ENCODE data around the gene TMEM209.
A peak's percentile ranks its signal among the peaks of the same experiment; 100 is the strongest.
"Not testable (repeated sequence)": the region's sequence is repeated elsewhere in the genome, so short reads cannot be mapped to it uniquely, and the experiment has no call there.

The TMEM209 gene

DNA sequence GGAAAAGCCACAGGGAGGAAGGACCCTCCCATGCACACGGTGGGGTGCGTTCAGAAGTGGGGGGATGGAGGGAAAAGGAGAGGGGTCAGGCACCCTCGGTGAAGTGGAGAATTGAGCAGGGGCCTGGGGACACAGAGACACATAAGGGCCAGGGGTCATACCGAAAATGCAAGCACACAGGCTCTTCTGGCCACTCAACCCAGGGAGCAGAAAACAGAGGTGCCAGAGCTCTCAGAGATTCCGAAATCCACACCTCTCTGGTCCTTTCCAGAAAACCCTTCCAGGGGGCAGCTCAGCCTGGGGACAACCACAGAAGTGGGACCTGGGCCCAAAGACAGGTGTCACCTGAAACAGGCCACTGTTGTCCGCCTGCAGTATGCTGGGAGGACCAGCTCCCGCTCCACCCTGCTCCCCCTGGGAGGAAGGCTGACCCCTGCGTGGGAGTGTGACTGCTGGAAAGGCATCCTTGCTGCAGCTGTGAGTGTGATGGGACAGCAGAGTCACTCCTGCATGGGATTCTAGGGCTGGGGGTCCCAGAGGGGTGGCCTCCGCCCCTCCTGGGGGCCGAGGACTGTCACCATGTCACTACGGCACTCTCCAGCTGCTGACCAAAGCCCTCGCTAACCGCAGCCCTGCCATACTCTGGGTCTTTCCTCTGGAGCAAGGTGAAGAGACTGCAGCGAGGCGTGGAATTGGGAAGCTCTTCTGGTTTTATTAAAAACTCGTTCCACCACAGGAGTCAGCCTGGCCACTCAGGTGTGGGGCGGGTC, 63.1 kb downstream of the TMEM209 start:
- DNase-seq, result no peak

DNA sequence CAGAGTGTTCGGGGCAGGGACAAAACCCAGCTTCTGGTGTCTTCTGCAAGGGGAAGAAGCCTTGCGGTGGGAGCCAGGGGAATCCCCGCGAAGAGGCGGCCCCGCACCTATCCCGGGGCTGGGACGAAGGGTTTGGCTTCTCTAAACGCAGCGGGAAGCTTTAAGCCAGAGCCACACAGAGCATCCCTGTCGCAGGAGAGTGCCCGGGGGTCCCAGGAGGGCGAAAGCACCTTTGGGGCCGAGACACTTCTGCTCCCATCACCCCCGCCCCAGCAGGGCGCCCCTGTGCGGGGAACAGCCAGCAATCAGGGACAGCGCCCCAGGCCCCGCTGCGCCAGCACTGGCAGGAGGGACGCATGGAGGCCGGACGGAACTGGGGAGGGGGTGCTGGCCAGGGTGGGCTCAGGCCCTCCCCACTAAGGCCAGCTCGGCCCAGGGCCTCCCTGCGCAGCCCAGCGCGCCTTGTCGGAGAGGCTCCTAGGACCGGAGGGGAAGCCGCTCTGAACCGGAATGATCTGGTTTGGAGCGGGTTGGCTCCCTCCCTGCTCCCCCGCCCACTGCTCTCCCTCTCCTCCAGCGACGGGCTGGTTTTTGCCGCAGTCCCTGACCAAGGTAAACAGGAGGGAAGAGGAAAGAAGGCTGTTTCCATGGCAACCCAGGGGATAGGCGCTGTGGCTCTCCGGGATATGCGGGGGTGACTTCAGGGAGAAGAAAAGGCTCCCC, 63.9 kb downstream of the TMEM209 start:
- peak; percentile 22 for DNase-seq

DNA sequence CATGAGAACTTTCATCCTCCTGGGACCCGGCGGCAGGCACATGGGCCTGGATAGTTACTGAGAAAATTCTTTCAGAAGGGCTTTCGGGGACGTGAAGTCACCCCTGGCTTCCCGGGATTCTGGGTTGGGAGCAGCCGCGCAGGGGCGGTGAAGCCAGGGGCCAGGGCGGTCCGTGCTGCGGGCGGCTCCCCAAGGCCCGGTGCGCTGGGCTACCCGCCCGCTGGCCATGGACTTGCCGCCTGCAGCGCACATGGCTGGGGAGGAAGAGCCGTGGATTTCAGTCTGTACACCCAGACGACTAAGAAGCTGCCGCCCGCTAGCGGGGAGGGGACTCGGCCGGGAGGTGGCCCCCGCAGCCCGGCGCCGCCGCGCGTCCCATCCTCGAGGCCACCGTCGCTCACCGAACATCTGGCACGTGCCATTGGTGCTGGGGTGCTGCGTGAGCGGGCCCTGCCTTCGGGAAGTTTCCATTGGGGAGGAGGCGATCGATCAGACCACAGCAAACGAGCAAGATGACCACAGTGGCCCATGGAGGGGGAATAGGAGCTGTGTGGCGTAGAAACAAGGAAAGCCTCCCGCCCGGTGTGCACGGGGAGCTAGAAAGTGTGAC, 64.5 kb downstream of the TMEM209 start:
- no peak for DNase-seq

DNA sequence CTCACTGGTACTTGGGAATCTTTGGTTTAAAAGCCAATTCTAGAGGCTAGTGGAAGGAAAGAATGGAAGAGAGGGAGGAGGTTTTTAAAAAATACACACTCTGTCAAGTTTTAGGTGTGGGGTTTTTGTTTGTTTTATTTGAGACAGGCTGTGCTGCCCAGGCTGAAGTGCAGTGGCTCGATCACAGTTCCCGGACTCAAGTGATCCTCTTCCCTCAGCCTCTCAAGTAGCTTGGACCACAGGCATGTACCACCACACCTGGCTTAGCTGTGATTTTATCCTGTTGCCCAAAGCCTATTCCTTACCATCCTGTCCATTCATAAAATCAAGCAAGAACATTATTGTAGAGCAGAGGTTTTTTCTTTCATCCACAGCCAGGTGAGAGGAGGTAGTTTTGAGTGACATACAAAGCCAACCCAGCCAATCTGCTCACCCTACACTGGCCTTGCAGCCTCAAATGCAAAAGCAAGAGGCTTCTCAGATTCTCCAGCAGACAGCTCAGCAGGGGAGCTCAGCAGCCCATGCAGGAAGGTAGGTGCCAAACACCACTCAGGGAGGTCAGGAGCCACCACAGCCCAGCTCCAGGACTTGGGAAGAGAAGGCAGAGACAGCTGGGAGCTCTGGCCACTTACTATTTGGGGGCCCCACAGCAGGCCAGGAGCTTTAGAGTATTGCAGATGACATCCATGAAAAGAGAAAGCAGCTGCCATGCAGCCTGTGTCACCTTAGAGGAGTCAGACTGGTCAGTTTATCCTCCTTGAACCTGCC, 65.8 kb downstream of the TMEM209 start:
- no peak for DNase-seq

DNA sequence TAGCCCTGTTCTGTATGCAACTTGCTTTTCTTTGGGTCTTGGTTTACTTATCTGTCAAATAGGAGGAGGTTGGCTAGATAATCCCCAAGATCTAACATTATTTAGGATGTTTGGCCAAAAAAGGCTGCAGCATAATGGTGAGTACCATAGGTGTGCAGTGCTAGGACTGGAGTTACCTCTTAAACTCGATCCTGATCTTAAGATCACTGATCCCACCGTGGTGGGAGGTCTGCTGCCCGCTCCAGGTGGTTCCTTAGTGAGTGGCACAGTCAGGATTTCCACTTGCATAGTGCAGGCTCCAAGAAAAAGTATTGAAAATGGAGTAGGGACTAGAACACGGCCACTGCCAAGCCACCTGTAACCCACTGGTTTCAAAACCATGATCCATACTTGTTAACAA, 68.0 kb downstream of the TMEM209 start:
- no peak for DNase-seq

DNA sequence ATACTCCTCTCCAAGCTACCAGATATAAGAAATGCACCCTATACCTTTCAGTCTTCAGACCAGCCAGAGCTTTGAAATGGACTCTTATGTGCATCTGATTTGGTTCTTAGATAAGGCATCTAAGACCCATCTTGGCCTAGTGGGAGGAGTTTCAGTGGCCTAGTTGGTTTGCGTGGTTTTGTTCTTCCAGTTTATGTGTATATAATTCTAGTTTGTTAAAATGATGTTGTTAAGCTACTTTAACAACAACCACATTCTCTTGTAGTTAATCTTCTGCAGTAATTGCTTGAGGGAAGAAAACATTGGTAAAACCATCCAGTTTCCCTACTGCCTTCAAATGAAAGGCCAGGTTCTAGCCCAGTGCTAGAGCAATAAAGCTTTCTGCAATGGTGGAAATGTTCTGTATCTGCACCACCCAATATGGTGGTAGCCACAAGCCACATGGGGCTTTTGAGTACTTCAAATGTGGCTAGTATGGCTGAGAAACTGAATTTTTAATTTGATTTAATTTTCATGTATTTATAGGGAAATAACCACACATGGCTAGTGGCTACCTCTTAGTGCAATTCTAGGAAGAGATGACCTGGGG, 68.5 kb downstream of the TMEM209 start:
- no peak for DNase-seq

DNA sequence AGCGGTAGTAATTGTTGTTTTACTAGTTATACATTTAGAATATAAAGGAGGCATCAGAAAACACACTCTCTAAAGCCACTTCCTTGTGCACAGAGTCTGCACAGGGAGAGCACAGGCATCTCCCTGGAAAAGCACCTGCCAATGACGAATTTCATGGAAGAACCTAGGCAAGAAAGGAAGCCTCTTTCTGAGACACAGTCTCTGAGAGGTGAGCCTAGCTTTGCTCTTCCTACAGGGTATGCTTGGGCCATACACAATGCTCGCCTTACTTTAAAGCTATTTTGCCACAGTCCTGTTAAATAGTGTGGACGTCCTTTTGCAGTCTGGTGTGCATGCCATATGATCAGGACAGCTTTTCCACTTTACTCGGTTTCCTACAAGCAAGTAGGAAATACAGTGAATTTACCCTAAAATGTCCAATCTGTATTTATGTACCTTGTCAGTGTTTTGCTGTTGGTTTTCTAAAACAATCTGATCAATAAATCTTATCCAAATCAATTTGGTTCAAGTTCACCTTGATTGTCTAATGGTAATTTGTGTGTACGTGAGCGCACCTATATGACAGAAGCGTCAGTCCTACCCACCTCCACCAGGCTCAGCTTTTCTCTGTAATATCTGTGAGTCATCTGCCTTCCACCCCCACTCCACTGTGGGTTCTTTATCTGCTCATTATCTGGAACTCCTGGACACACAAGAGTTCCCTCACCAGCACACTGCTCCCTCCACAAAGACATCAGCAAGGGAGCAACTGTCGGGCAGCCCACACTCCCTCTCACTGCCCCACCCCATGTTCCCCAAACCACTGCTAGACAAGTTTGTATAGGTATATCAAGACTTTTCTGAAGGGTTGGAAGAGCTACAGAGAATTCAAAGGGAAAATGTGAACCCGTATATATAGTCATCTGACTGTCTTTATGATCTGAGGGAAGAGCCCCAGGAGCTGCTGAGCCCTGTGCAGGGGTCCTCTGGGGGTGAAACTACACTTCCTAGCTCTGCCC, 69.7 kb downstream of the TMEM209 start:
- DNase-seq, result no peak

DNA sequence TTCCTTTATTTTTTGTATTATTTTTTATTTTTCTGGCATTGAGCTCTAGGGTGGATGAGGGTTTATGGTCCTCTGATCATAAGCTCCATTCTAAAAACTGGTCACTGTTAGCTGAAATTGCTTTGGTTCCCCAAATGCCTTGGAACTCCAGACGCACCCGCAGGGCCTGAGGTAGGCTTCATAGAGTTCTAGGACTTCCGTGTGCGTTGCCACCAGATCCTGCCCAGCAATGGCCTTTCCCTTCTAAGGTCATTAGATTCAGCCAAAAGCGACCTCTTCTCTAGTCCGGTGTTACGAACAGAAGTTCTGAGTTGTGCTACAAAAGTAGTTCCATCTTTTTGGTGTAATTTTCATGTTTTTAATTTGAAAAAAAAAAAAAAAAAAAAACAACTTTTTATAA, 70.5 kb downstream of the TMEM209 start:
- DNase-seq, result no peak

DNA sequence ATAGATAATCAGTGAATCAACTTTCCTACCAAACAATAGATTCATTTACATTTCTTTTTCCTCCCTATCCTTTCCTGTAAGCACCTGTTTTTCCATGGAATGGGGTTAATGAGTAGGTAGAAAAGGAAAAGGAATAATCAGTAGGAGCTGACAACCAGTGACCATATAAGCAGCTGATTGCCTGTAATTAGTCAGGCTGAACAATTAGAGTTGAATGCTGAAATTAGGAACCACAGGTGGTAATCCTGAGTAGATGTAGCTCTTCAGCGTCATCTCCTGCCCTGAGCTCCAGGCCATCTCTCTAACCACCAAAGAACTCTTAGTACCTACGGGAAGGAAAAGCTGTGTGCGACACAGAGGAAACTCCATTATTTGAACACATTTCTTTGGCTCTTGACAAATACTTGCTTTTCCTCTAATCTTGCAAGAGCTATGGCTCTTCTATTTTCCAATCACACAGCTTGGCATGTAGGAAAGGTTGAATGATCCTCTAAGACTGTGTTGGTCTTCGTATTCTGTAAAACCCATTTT, 71.0 kb downstream of the TMEM209 start:
- no peak for DNase-seq

DNA sequence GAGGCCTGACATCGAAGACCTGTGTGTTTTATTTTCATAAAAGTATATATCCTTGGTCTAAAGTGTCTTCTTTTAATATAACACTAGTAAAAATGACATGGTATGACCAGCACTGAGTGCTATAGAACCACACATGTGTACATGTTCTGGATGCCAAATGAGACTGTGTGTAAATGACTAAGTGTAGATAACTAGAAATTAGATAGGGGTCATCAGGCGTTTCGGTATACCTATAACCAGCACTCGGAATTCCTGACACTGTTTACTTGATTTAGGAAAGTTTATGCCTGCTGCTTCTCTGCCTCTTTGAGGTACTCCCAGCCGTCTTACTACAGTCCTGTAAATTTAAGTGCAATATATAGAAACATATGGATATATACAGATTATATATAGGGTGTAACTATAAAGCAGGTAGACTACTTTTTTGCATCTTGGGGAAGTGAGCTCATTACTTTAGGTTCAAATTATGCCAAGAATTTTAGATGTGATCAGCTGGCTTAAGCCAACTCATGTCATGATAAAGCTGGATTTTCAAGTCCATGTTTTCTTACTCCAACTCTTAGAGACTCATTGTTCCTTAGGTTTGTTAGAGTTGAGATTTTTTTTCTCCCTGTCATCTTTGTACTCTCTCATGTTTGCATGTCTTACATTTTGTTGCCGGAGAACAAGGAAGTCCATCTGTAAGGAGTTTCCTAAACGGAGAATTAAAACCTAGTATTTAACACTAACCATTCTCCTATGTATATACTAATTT, 72.0 kb downstream of the TMEM209 start:
- DNase-seq, result no peak

DNA sequence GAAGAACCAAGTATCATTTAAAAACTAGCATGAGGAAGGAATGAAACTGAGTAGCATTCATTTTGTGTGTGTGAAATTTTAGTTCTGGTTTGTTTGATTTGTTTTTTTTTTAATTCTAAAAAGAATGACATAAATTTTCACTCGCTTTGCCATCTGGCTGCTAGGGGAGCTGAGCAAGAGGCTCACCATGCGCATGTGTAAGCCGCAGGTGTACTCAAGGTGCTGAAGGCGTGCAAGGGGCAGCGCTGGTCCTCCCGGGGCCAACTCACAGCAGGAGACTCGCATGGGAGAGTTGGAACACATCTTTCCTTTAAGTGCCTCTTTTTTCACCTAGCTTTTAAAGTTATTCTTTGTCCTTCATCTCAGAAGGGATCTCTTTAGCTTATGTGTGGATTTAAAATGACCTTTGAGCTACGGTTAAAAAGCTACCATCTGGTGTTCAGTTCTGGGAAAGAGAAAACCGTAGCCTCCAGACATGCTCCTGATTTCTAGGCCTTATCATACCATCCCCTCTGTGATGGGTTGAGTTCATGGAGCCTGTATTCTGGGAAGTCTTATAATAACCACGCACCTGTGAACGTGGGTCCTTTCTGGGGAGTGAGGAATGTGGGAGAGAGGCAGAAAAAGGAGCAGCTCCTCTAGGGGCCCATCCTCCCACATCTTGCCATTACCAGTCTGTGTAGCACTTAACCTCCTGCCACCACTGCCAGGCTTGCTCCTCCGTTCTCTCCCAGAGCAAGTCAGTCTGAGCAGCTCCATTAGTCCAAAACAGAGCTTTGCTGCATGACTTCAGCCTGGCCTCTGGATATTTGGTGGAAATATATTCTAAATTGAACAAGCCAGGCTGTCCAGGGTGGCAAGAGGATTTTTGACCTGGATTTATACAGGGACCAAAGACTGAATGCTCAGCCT, 73.0 kb downstream of the TMEM209 start:
- DNase-seq, result no peak

DNA sequence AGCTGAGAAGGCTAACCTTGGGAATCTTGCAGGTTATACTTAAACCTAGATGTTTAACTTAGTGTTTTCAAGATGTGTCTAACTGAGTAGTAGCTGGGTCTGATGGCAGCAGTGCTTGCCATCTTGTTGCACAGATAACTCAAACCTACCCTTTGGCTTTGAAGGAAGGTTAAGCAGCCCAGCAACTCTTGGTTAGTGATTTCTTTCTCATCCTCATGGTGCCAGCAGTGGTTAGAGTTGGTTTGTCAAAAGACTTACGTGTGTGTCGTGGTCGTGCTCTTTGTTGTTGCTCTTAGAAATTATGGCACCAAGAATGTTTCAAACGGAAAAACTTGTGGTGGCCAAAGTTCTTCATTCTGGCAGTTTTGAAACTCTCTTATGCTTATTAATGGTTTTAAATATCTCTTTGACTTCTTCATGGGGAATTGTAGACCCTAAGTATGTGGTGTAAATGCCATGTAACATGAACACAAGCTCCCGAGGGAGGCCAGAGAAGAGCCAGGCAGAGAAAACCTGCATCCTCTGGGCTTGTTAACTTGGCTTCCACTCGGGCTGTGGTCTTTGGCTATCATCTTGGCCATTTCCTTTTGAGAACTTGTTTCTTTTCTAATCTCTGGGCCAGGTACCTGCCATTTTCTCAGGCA, 73.9 kb downstream of the TMEM209 start:
- DNase-seq, result no peak

DNA sequence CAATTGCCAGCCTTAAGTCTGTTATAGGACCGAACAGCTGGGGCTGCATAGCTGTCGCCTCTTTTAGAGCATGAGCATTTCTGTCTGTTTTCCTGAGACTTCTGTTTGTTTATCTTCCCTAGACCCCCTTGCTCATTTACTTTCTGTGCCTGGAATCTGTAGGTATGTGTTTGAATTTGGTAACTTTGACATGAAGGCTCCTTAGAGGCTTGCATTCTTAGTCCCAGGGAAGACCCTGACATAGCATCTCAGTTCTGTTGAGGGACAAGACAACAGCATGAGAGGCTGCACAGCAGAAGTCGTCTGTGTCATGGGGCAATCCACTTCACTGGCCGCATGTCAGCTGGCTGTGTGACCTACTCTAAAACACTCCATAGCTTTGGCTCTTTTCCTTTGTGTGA, 76.2 kb downstream of the TMEM209 start:
- no peak for DNase-seq

DNA sequence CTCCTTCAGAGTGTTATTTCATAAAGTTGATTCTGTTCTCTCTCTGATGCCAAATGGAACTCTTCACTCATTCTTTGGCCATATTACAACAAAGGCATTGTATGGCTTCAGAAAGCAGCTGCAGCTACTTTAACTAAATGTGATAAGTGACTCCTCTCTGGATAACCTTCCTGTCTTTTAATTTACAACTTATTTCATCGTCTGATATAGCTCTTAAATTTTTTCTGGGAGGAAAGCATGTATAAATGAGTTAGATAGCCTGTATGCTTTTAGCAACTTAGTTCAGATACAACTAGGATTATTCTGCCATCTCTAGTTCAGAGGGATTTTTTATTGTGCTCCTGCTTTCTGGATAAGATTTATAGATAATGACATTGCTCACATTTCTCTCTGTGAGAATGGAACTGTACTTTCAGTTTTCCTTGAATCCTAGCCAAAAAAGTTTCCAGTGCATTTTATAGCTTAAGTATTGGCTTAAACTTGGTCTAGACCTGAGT, 77.3 kb downstream of the TMEM209 start:
- no peak for DNase-seq

DNA sequence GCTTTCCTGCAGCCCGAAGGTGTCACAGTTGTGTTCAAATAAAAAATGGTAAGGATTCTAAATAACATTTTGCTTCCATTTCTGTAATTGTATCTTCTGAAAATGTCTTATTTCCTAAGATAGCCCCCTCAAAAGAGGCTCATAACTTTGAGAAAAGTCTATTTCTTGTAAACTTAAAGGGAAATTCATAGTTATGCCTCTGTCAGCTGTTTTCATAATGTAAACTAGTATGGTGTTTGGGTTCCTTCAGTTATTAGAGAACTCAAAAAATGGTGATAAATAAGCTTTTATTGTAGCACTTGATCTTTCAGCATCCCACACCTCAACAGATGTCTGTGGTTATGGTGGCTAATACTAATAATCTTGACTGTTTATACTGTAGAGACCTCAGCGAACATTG, 77.8 kb downstream of the TMEM209 start:
- no peak for DNase-seq

DNA sequence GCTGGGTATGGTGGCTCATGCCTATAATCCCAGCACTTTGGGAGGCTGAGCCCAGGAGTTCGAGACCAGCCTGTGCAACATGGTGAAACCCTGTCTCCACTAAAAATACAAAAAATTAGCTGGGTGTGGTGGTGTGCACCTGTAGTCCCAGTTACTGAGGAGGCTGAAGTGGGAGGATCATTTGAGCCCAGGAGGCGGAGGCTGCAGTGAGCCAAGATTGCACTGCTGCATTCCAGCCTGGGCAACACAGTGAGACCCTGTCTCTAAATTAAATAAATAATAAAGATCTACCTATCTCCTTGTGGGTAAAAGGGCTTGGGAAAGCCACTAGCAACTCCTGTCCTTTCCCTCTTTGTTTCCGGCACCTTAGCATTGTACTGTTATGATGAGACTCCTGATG, 78.4 kb downstream of the TMEM209 start:
- DNase-seq, result not testable (repeated sequence)

DNA sequence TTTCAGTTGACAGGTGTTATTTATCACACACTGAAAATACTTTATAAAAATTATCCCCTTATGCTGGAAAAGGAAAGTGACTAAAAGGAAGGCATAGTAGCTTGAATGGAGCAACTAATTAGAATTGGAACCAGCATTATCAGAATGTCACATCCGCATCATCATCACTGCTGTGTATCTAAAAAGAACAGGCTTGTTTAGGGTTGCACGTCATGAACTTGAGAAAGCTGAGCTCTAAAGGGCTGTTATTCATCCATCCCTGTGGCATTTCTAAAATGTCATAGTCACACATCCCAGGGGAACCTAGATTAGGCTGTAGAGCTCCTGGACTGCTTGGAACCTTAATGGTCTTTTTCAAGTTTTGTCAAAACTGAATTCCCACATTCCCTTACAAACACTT, 80.5 kb downstream of the TMEM209 start:
- DNase-seq, result no peak

DNA sequence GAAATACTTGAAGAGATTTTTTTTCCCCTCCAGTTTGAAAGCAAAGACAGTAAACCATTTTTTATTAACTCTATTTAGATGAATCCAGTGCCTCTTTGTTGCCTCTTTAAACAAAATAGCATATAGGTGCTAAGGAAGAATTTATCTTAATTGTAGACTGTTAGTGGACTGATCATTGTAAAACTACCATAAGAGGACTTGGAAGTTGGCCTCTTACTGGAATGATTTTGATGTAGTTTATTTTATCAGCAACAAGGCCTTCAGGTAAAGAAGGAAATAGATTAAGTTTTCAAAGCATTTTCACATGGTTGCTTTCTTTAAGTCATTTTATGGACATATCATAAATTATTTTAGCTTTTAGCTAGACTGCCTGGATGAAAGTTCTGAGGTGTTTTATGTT, 81.7 kb downstream of the TMEM209 start:
- DNase-seq, result no peak

DNA sequence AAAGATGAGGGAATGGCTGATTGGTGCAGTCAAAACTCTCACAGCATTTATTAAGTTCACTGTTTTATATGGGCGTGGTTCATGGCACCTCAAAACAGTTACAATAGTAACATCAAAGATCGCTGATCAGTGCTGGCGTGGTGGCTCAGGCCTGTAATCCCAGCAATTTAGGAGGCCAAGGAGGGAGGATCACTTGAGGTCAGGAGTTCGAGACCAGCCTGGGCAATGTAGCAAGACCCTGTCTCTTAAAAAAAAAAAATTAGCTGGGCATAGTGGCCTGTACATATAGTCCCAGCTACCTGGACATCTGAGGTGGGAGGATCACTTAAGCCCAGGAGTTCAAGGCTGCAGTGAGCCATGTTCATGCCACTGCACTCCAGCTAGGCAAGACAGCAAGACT, 86.4 kb downstream of the TMEM209 start:
- DNase-seq, result no peak

All from CD4-positive, alpha-beta T cell treated with Interleukin-4 for 4 hours (primary cell).